ENCODE measurements around the gene PLEKHA8.

Gene PLEKHA8

GRCh38 chr7:30104157-30104556 lies 75.9 kb downstream of the PLEKHA8 start:
- DNase-seq (ENCODE audit: low read depth in 2 of 2), result no peak

GRCh38 chr7:30112103-30112713 lies 84.0 kb downstream of the PLEKHA8 start:
- no peak for DNase-seq (ENCODE audit: low read depth in 2 of 2)

DNA sequence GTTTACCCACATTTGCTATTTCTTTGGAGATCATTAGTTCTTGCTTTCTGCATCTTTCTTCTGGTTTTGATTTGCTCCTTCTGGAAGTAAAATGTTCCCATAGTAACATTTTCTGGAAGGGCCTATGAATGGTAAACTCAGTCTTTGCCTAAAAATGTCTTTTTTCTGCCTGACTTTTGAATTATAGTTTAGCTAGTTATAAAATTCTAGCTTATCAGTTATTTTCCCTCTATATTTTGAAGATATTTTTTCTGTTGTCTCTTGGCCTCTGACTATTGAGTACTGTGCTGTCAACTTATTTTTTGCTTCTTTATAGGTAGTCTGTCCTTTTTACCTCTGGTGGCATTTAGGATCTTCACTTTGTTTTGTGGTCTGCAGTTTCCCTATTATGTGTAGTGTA lies 84.9 kb downstream of the PLEKHA8 start:
- no peak for DNase-seq (ENCODE audit: low read depth in 2 of 2)

DNA sequence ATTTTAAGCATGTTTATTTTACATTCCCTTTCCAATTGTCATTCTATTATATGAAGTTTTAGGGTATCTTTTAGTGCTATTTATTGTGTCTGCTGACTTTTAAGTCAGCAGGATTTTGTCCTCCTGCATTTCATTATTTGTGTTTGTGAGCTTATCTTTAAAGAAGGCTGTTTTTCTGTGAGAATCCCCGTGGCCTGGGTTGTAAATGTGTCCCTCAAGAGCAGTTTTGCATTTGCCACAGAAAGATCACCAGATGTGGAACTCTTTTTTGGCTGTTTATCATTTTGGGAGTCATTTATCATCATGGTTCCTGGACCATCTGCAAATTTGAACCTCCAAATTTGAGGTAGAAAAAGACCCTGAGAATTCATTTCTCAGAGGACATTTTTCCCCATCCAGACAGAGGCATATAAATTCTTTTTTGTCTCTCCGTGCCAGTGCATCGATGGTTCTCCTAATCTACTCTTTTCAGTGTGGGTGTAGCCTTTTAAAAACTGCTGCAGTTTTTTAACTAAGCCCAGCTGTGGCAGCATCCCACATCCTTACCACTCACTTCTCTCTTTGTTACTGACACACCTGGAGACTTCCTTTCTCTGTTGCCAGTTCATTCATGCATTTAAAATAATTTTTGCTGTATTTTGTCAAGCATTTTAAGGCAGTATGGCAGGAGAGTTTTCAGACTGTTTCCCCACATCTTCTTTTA lies 86.5 kb downstream of the PLEKHA8 start:
- no peak for DNase-seq (ENCODE audit: low read depth in 2 of 2)

DNA sequence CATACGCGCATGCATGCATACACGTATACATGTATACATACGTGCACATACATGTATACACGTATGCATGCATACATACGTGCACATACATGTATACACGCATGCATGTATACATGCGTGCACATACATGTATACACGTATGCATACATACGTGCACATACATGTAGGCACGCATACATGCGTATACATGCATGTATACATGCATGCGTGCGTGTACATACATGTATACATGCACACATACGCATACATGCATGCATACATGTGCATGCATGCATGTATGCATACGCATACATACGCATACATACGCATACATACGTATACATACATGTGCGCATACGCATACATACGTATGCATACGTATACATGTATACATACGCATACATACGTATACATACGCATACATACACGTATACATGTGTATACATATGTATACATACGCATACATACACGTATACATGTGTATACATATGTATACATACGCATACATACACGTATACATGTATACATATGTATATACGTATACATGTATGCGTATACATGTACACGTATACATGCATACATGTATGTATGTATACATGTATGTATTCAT lies 87.6 kb downstream of the PLEKHA8 start:
- DNase-seq (ENCODE audit: low read depth in 2 of 2), result no peak

DNA sequence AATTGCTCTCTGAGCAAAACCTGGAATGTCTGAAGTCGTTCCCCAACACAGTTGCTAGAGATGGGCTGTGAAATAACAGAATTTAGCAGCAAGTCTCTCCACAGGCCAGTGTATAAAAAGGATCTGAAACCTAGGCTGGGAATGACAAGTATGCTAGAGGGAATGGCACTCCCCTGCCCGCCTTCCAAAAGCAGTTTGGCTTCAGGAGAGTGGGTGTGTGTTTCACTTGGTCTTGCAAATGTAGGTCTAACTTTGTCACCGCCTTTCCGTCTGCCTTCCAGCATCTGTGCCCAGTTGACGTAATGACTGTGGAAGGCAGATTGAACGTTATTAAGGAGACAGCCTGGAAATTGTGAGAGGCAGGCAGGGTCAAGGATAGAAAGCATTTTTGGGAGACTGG lies 88.6 kb downstream of the PLEKHA8 start:
- DNase-seq (ENCODE audit: low read depth in 2 of 2), result no peak

DNA sequence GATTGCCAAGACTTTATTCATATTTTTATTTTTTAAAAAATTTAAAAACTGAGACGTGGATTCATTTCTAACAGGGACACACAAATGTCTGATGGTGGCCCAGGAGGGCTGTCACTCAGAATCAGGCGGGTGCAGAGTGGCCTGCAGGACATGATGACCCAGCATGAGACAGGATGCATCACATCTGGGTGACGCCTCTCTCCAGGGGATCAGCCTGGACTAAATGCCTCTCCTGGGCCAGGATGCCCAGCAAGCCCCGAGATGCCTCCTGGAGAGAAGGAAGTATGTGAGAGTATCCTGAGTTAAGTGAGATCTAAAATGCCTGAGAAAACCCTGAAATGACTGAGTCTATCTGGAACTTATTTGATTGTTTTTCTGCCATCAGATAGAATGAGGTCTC lies 89.7 kb downstream of the PLEKHA8 start:
- no peak for DNase-seq (ENCODE audit: low read depth in 2 of 2)

GRCh38 chr7:30119890-30120577 lies 91.8 kb downstream of the PLEKHA8 start:
- no peak for DNase-seq (ENCODE audit: low read depth in 2 of 2)

GRCh38 chr7:30133736-30134610 lies 105.8 kb downstream of the PLEKHA8 start:
- DNase-seq (ENCODE audit: low read depth in 2 of 2), result no peak

- peak; percentile 73 to 84 for DNase-seq (ENCODE audit: low read depth in 2 of 2)
Observed at GRCh38 chr7:30134611-30135300, 106.5 kb downstream of the PLEKHA8 start, which contains the start of gene MTURN. TSS of gene MTURN (plus strand) at chr7:30134986. CDS start at chr7:30135137, 151 bp downstream.

DNA sequence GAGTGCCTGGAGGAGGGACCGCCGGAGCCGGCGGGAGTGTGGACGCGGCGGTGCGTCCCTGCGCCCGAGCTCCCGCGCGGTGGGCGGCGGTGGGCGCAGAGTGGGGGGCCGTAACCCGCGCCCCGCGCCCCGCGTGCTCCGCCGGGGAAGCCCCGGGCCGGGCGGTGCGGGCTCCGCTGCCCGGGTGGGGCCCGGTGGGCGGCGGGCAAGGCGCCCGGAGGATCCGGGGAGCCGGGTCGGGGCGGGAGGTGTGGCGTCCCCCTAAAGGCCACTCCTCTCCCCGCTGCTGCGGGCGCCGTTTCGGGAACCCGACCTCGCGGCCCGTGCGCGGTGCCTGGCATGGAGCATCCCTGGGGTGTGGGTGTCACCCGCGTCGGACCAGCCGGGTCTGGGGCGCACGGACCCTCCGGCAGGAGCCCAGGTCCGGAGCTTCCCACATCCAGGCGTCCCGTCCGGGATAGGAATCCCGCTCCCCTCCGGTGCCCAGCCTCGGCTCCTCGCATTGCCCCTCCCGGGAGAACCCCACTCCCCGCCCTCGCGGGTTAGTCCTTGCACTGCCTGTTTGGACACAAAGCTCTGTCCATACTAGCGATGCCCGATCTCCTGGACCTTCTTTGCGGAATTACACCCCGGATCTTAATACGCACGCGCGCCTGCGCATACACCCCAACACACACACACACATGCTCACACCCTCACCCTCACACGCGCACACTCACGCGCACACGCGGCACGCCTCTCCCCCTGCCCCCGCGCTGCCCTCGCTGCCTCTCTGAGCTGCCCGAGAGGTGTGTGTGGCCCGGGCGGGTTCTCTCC lies 107.3 kb downstream of the PLEKHA8 start:
- DNase-seq (ENCODE audit: low read depth in 2 of 2), result peak; percentile 35 to 53

- no peak for DNase-seq (ENCODE audit: low read depth in 2 of 2)
Observed at GRCh38 chr7:30136117-30136731, 108.0 kb downstream of the PLEKHA8 start.

- DNase-seq (ENCODE audit: low read depth in 2 of 2), result no peak
Observed at GRCh38 chr7:30136743-30137485, 108.7 kb downstream of the PLEKHA8 start.

DNA sequence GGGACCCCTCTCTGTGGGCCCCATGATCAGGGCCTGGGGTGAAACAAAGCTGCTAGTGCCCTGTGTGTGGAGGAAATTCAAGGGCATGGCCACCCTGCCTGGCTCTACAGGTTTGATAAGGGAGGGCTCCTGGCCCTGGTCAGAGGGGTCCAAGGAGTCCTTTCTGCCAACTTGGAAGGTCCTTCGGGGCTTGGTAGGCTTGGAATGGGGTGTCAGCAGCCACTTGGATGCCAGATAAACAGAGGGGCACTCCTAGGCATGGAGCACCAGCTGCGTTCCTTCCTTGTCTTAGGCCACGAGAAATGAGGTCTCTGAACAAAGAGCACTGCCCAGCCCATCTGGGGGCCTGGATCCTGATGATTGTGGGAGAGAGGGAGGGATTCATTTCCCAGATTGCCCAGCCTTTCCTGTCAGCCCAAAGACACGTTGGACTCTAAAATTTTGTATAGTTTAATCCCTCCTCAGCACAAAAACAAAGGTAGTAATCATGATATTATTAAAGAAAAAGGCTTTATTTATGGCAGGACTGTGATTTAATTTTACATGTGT lies 111.7 kb downstream of the PLEKHA8 start:
- no peak for DNase-seq (ENCODE audit: low read depth in 2 of 2)

DNA sequence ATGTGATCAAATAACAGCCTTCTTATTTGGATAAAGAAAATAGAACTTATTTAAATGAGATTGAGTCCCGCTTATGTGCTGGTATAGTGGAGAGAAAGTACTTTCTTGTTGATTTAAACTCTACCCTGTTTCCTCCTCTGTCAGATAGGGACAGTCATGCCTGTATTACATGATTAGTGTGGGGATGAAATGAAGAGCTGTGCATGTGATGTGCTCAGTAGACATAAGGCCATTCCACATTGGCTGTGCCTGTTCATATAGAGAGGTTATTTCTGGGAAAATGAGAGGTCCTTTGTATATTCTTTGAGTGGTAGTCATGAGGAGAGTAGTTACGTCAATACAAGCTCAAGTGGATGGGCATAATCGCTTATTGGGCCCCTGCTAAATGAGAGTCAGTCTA lies 112.2 kb downstream of the PLEKHA8 start:
- no peak for DNase-seq (ENCODE audit: low read depth in 2 of 2)

DNA sequence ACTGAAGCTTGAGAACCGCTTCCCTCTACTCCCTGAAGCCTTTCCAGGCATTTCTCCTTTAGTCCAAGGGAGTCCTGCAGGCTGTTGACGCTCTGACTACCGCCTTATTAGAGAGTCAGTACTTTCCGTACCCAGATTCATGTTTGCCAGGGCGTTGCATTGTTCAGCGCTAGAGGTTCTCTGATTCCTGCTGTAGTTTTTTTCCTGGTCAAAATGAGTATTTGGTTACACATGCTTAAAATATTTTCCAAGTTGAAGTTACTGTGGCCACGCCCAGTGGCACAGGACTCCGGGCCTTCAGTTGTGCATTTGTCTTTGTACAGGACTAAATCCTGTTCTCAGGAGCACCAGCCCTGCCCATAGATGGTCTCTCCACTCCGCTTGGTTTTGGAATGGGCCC lies 114.5 kb downstream of the PLEKHA8 start:
- no peak for DNase-seq (ENCODE audit: low read depth in 2 of 2)

DNA sequence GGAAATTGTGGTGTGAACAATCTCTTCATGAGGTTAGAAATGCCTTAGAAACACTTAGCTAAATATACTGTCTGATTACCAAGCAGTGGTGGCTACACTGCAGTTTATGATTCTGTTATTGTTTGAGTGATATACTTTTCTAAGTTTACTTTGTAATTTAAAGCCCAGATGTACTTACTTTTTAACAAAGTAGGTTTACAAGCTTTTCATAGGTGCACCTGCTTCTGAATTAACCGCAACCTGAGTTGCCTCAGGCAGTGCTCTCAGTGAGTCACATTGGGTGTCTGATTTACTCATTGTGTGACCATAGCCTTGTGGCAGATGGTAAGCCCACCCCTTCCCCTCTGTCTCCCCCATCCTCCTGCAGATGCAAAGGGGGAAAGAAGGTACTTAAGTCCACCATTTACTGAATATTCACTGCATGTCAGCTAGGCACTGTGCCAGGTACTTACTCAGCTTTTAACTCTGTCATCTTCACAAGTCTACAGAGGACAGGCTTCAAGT lies 115.6 kb downstream of the PLEKHA8 start:
- no peak for DNase-seq (ENCODE audit: low read depth in 2 of 2)

DNA sequence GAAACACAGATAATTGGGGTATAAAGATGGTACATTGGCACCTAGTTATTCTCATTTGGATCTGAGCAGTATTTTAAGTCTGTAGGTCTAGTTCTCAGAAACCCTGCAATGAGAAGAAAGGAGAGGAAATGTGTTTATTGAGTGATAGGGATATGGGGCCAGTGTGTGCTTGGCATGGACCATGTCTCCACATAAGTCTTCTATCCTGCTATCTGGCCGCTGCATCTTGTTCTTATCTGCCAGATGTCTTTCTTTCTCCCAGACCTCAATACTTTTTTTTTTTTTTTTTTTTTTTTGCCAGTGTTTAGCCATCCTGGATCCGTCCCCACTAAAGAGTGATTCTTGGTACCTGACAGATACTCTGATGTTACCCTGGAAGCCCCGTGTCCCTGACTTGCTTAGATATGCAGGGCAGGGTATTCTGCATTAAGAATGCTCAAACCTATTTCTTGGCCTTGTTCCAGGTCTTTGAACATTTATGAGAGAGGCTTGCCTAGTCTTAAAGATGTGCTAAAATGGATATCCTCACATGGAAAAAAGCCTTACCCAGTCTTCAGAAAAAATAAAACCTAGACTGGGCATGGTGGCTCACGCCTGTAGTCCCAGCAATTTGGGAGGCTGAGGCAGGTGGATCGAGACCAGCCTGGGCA lies 116.6 kb downstream of the PLEKHA8 start:
- DNase-seq (ENCODE audit: low read depth in 2 of 2), result no peak
